Colonic mucosa (tissue), 4 donors: Measurements from ENCODE around the gene PNMA1. TPM values are rescaled to one million over a fixed set of nuclear protein-coding genes. Genes with fewer than 3 reads are reported as not detected.
"Not testable (repeated sequence)": the region's sequence is repeated elsewhere in the genome, so short reads cannot be mapped to it uniquely, and the experiment has no call there.

ENCODE experiments used
- DNase-seq: peaks from one replicate; pipeline ENCODE4 v3.0.0-alpha.2; 2020
- H3K27ac ChIP-seq: fragments of 200-600 bp; one replicate; pipeline ENCODE4 v1.8.0; 2021
- H3K27me3 ChIP-seq: fragments of 200-600 bp; one replicate; pipeline ENCODE4 v1.8.0; 2021
- H3K36me3 ChIP-seq: fragments of 200-600 bp; one replicate; pipeline ENCODE4 v1.8.0; 2021
- H3K4me1 ChIP-seq: fragments of 200-600 bp; one replicate; pipeline ENCODE4 v1.8.0; 2021; ENCODE audit warnings: mild to moderate bottlenecking
- H3K4me3 ChIP-seq: fragments of 200-600 bp; one replicate; pipeline ENCODE4 v1.8.0; 2021
- H3K9ac ChIP-seq, 2 donors: one replicate each; pipeline ENCODE4 v1.7.0; 2013; ENCODE audit warnings: control low read depth in 2 of 2, low read depth in 2 of 2, low read length in 2 of 2
- H3K9me3 ChIP-seq: fragments of 200-600 bp; one replicate; pipeline ENCODE4 v1.8.0; 2021
- CTCF ChIP-seq: fragments of 200-600 bp; IDR thresholded peaks from one replicate; pipeline ENCODE4 v1.8.0; 2022; ENCODE audit warnings: antibody characterized with exemption, mild to moderate bottlenecking
- intact Hi-C: fragments of 100-400 bp; cut with DNase I; formaldehyde crosslinking; loops from one replicate; pipeline ENCODE4 v1.14.1; 2022
- total RNA-seq, 2 donors: library from RNA; stranded (reverse); fragmentation: NEBNext Ultra II Directional in 1 of 2; extraction: Animal tissue kit (Norgen Biotek cat#: 25700) in 1 of 2; gene quantifications; one replicate each; pipeline ENCODE4 v1.2.1, GENCODE V29; 2021
- donor health status: healthy.
- donor health status: DM: no; HTN: no; CAD: no.
- donor health status: DM: no; HTN: no; CAD: no.

PNMA1 gene
- total RNA-seq, 2 donors from 2014 or later: 13.4 to 28.3 TPM

GRCh38 chr14:73710737-73711136 is 3.4 kb downstream of the PNMA1 start:
- intact Hi-C loops: loop anchor here (10.0 kb wide), 1 partner anchor 66 kb away; the partner anchor contains the start of gene DNAL1

GRCh38 chr14:73709904-73710469 is 4.2 kb downstream of the PNMA1 start:
- TF ChIP-seq CTCF: no peak
- DNase-seq: no peak
- H3K27ac ChIP-seq: no peak overlapping the region
- intact Hi-C loops: loop anchor here (10.0 kb wide), 1 partner anchor 65 kb away; the partner anchor contains the start of gene DNAL1
- no peaks in the 10 kb centered on the region for H3K9me3 ChIP-seq
- no peaks in the 10 kb centered on the region for H3K4me1 ChIP-seq
- H3K4me3 ChIP-seq: no peak overlapping the region
- no peak overlapping the region for H3K9ac ChIP-seq
- H3K27me3 ChIP-seq: no peaks in the 10 kb centered on the region
- H3K36me3 ChIP-seq: no peaks in the 10 kb centered on the region

More at GRCh38 chr14:73710737-73711136, 3.4 kb downstream of the PNMA1 start:
- Histone ChIP-seq H3K4me3 (no peak overlapping the region), H3K9me3 (no peaks in the 10 kb centered on the region), H3K4me1 (no peaks in the 10 kb centered on the region), H3K27ac (no peak overlapping the region), H3K27me3 (no peaks in the 10 kb centered on the region), H3K36me3 (no peaks in the 10 kb centered on the region), H3K9ac (no peak overlapping the region)
- DNase-seq: no peak
- TF ChIP-seq CTCF: no peak

- intact Hi-C loops, H3K4me3 ChIP-seq, DNase-seq, H3K27me3 ChIP-seq, H3K9me3 ChIP-seq, H3K4me1 ChIP-seq, H3K36me3 ChIP-seq, H3K9ac ChIP-seq, H3K27ac ChIP-seq: not testable (repeated sequence)
These were observed 6.1 kb downstream of the PNMA1 start for GRCh38 chr14:73708076-73708475.

- H3K4me3 ChIP-seq: no peak overlapping the region
- H3K27me3 ChIP-seq: no peaks in the 10 kb centered on the region
- H3K27ac ChIP-seq: no peak overlapping the region
- no peaks in the 10 kb centered on the region for H3K36me3 ChIP-seq
- H3K9ac ChIP-seq: no peak overlapping the region
- intact Hi-C loops: no loop called here
- H3K9me3 ChIP-seq: no peaks in the 10 kb centered on the region
- no peaks in the 10 kb centered on the region for H3K4me1 ChIP-seq
- DNase-seq: no peak
- no peak for TF ChIP-seq CTCF
These were observed 13.9 kb downstream of the PNMA1 start for GRCh38 chr14:73700325-73700724.

GRCh38 chr14:73696466-73697400 is 17.5 kb downstream of the PNMA1 start:
- no peak for TF ChIP-seq CTCF
- peak overlapping the region; percentile 0 for H3K27ac ChIP-seq
- H3K27me3 ChIP-seq: no peaks in the 10 kb centered on the region
- H3K9ac ChIP-seq: no peak overlapping the region
- intact Hi-C loops: no loop called here
- no peak overlapping the region for H3K4me3 ChIP-seq
- no peaks in the 10 kb centered on the region for H3K9me3 ChIP-seq
- H3K36me3 ChIP-seq: no peaks in the 10 kb centered on the region
- no peaks in the 10 kb centered on the region for H3K4me1 ChIP-seq
- DNase-seq: no peak

GRCh38 chr14:73695997-73696396 is 18.2 kb downstream of the PNMA1 start:
- intact Hi-C loops: no loop called here
- Histone ChIP-seq H3K27ac (peak overlapping the region; percentile 0), H3K9ac (no peak overlapping the region), H3K4me3 (no peak overlapping the region), H3K36me3 (no peaks in the 10 kb centered on the region), H3K27me3 (no peaks in the 10 kb centered on the region), H3K4me1 (no peaks in the 10 kb centered on the region), H3K9me3 (no peaks in the 10 kb centered on the region)
- DNase-seq: no peak
- no peak for TF ChIP-seq CTCF
